Right kidney (tissue), 1 donor: ENCODE results near the gene SRPK2.
"Not testable (repeated sequence)": the region's sequence is repeated elsewhere in the genome, so short reads cannot be mapped to it uniquely, and the experiment has no call there.

Experiments
- DNase-seq: peaks from one replicate; pipeline ENCODE4 v3.0.0-alpha.2; 2016

SRPK2 gene

DNA sequence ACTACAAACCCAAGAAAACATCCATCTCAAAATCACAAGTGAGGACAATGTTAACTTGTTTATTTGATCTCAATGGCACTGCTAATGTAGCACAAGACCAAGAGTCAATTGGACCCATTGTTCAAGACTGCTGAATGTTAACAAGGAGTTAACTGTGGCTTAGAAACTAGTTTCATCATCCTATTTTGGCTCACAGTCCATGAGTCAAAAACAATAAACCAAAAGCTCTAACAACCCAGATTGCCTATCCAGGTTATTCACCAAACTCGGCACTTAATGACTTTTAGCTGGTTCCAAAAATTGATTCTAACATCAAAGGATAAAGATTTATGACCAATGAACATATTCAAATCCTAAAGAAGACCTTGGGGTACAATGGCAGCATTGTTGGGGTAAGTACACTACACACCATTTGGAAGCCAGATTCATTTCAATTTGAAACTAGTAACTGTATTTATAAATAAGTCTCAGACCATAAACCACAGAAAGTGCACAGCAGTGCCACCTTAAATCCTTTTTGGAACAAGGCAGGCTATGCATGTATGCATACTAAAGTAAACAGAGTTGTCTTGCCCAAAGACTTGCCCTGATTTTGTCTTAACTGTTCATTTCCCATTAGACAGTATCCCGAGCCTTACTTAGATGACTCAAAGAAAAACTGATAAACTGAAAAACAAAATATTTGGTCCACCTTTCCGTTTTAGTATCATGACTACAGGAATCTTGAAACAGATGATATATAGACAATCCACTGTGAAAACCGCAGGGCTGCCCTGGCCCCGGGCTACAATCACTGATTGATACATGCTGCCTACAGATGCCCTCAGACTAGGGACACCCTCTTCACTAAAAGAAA, 84.5 kb downstream of the SRPK2 start:
- no peak for DNase-seq

DNA sequence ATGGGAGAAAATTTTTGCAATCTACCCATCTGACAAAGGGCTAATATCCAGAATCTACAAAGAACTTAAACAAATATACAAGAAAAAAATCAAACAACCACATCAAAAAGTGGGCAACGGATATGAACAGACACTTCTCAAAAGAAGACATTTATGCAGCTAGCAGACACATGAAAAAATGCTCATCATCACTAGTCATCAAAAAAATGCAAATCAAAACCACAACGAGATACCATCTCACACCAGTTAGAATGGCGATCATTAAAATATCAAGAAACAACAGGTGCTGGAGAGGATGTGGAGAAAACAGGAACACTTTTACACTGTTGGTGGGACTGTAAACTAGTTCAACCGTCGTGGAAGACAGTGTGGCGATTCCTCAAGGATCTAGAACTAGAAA, 88.1 kb downstream of the SRPK2 start:
- DNase-seq, result not testable (repeated sequence)

DNA sequence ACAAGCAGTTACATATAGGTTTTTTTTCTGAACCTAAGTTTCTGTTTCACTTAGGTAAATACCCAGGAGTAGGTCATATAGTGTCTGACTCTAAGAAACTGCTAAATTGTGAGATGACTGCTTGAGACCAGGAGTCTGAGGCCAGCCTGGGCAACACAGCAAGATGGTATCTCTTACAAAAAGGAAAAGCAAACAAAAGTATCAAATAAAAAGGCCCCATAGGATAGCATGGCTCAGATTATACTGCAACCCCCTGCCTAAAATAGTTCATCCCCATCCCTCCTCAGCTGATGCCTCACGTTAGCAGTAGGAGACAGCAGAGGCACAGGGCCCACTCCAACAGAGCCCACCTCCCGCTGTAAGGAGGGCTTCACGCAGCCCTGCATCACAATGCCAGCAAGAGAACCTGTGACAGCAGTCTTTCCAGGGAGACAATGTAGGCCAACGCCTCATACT, 90.3 kb downstream of the SRPK2 start:
- DNase-seq, result no peak

DNA sequence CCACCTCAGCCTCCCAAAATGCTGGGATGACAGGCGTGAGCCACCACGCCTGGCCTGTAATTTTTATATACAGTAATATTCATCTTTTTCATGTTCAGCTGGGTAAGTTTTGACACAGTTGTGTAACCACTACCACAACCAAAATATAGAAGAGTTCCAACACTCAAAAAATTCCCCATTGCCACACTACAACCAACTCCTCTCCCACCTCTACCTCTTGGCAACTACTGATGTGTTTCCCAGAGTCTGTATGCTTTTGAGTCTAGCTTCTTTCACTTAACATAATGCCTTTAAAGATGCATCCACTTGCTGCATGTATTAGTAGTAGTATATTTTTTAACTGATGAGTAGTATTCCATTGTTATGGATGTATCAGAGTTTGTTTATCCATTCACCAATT, 90.7 kb downstream of the SRPK2 start:
- no peak for DNase-seq

DNA sequence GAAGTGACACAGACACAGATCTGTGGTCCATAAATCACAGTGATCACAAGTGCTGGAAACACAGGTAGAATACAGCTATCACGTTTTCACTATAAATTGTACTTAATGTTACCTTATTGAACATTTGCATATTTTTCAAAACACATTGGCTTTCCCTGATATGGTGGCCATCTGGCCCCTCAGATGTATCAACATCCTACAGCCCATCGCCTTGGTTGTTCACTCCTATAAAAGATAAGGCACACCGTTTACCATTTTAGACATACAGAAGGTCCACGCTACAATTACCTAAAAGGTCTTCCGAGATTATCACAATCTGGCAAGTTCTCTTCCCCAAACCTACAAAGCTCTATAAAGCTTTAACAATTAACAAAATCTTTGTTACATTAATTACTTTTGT, 91.4 kb downstream of the SRPK2 start:
- no peak for DNase-seq

DNA sequence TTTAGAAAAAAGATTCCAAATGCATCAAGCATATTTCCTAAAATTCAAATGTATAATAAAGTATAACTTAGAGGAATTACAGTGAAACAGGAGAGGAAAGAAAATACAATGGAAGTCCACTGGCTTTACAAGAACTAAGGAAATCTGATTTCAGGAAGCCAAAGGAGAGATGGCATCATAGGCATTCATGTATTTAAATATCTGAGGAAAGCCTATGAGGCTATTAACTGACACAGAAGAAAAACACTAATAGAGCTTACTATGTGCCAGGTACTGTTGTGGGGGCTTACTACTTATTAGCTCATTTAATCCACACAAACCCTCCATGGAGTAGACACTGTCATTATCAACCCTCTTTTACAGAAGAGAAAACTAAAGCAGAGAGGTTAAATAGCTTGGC, 92.2 kb downstream of the SRPK2 start:
- DNase-seq, result no peak

DNA sequence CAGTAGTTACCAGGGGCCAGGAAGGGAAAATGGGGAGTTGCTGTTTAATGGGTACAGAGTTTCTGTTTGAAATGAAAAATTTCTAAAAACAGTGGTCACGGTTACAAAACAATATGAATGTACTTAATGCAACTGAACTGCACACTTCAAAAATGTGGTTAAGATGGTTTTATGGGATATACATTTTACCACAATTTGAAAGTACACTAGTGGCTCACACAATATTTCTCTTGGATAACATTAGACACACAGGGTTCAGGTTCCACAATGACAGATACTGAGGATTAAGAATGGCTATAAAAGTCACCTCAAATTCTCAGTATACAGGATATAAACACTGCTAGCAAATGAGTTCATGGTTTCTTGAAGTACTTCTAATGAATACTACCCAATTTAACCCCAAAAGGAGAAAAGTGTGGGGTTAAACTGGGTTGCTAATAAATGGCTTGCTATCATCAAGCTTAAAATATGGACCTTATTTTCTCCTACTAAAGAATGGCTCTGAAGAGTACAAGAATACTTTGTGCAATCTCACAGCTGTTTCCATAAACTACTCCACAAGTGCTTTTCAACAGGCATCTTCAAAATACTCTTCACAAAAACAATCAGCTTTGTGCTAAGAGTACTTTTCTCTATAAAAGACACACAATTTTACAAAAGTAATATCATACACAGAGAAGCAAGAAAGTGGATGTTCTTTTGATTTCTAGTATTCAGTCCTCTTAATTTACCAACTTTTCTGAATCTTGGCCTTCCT, 92.9 kb downstream of the SRPK2 start:
- no peak for DNase-seq

DNA sequence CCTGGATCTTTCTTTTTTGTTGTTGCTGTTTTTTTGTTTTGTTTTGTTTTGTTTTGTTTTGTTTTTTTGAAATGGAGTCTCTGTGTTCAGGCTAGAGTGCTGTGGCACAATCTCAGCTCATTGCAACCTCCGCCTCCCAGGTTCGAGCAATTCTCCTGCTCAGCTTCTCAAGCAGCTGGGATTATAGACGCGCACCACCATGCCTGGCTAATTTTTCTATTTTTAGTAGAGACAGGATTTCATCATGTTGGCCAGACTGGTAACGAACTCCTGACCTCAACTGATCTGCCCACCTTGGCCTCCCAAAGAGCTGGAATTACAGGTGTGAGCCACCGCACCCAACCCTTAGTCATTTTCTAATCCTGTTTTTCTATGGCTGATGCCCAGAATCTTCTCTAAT, 94.2 kb downstream of the SRPK2 start:
- not testable (repeated sequence) for DNase-seq

DNA sequence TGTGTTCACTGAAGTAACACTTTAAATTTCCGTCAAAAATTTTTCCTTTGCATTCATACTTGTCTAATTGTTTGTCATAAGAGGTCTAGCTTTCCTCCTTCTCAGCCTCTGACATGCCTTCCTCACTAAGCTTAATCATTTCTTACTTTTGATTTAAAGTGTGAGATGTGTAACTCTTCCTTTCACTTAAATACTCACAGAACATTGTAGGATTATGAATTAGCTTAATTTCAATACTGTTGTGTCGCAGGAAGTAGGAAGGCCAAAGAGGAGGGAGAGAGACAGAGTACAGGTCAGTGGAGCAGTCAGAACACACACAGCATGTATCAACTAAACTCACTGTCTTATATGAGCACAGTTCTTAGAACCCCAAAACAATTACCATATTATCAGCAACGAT, 99.0 kb downstream of the SRPK2 start:
- DNase-seq, result no peak

DNA sequence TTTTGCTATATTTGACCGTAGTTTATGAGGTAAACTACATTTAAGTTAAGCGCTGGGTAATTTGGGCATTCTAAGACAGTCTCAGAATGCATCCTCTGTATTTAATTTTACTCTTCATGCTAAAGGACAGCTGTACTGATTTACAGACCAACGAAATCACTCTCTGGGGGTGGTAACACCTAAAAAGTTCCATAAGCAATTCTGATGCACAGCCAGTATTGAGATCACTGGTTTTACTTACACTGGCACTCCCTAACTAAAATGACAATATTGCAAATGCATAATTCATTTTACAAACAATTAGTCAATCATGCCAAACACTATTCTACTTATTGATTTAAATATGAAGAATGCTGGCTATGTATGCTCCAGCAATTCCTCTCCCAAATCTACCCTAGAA, 102.3 kb downstream of the SRPK2 start:
- DNase-seq, result no peak

DNA sequence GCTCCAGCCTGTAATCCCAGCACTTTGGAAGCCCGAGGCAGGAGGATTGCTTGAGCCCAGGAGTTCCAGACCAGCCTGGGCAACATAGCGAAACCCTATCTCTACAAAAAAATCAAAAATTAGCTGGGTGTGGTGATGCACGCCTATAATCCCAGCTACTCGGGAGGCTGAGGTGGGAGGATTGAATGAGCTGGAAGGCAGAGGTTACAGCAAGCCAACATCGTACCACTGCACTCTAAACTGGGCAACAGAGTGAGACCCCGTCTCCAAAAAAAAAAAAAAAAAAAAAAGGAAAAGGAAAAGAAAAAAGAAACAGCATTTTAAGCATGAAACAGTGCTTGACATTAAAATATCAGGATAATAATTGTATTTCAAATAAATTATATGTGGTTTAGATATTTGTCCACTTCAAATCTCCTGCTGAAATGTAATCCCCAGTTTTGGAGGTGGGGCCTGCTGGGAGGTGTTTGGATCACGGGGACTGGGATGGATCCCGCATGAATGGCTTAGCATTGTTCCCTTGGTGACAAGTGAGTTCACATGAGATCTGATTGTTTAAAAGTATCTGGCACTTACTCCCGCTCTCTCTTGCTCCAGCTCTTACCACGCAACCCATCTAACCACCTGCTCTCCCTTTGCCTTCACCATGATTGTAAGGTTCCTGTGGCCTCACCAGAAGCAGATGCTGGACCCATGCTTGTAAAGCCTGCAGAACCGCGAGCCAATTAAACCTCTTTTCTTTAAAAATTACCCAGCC, 103.4 kb downstream of the SRPK2 start:
- no peak for DNase-seq

DNA sequence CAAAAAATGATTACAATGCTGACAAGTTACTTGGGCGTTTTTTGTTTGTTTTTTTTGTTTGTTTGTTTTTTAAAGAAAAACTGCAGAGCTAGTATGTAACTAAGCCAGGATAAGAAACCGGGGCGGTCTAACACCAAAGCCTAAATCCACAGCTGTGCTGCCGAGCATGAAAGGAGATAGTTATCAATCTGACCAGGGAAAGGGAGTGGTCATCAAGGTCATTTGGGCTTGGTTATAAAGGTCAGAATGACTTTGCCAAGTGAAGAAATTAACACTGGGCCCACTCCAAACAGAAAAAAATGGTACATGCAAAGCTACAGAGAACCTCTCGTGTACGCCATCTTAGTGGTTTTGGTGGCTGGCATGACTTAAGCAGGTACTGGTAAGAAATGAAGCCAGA, 104.7 kb downstream of the SRPK2 start:
- DNase-seq, result no peak

DNA sequence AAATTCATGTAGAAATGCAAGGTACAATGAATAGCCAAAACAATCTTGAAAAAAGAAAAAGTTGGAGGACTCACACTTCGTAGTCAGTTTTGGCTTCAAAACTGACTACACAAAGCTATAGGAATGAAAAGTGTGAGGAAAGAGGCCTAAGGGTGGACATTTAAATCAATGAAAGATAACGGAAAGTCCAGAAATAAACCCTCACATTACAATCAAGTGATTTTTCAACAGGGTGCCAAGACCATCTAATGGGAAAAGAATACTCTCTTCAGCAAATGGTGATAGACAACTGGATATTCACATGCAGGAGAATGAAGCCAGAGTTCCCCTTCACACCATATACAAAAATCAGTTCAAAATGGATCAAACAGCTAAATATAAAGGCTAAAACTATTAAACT, 106.8 kb downstream of the SRPK2 start:
- DNase-seq, result no peak

DNA sequence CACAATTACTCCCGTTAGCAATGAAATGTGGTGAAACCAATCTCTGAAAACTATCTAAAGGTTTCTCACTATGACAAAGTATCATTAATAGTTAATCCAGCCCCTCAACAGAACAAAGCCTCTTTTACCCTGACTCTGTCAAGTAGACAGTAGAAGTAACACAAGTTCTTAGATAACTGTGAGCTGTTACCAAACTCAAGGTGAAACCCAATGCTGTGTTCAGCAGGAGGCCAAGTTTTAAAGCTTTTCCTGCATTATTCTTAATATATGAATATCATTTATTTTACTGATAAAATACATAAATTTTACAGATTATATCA, 109.1 kb downstream of the SRPK2 start:
- DNase-seq, result no peak

DNA sequence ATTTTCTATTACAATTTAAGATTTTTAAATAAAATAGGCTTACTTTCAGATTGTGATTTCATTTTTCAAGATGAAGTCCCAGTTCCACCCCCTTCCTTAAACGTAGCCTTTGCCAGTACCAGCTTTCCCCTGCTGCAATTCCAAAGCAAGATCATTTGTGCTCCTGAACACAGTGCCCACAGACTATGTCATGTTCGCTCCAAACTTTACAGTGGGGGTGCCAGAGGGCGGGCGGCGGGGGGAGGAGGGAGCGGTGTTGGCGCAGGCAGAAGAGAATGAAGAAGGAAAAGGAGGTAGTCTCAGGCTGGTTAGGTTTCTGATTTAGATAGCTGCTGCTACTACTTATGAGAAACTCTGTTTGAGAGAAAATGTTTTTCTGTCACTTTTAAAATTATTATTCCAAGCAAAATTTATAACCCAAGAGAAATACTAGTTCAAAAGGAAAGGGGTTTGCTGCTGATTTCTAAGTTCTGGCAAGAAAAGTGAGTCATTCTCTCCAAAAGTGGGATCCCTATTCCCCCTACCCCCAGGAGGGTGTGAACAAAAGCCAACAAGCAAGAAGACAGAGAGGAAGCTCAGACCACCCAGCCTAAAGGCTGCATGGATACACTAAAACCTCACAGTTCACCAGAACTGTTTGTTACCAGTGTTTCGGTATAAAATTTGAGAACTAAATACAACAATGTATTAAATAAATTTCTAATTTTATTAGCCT, 109.6 kb downstream of the SRPK2 start:
- no peak for DNase-seq

DNA sequence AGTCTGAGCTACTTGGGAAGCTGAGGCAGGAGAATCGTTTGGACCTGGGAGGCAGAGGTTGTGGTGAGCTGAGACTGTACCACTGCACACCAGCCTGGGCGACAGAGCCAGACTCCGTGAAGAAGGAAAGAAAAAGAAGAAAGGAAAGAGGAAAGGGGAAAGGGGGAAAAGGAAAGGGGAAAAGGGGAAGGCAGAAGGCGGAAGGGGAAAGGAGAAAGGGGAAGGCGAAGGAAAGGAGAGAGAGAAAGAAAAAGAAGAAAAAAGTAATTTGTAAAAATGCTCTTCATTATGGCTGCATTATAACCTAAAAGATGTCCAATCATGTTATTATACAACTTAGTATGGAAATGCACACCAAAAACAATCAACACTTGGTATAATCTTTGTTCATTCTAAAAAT, 110.2 kb downstream of the SRPK2 start:
- no peak for DNase-seq

DNA sequence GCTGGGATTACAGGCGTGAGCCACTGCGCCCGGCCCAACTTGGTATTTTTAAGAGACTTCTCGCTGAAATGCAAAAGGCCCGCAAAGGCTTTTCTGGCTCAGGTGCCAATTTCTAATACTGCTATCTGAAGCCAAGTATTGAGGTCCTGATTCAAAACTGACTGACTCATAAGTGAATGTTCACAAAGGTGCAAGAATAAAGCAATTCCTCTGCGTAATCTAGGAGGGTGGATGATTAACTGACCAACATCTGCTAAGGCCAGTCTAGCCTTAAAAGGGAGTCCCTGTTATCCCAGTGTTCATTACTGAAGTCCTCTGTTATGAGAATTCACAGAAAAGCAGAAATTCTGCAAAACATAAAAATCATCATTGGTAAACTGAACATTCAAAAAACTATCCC, 111.4 kb downstream of the SRPK2 start:
- no peak for DNase-seq

DNA sequence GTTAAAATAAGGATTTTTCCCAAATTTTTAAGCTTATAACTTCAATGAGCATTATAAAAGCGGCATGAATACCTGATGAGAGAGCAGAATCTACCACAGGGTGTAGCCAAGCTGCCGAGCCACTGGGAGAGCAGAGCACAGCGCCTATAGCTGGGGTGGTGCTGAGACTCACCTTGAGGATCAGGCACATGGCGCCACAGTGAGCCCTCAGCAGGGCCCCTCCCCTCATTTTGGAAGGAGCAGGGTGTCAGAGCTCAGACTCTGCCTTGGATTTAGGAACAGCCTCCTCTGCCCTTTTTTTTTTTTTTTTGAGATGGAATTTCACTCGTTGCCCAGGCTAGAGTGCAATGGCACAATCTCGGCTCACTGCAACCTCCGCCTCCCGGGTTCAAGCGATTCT, 118.6 kb downstream of the SRPK2 start:
- no peak for DNase-seq

DNA sequence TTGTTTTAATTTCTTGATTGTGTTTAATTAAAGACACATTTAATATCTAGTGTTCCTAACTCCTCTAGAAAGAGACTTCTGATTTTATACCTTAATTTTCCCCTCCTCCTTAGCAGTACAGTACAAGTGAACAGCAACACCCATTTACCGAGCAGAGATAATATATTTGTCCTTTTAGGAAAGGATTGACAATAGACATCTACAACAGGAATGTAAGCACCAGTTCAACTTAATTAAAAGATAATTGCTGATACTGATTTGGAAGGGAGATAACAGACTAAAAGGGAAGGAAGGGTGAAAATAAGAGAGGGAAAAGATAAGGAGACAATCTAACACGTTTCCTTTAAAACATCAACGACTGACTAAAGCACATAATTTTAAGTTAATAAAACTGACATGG, 119.3 kb downstream of the SRPK2 start:
- no peak for DNase-seq

DNA sequence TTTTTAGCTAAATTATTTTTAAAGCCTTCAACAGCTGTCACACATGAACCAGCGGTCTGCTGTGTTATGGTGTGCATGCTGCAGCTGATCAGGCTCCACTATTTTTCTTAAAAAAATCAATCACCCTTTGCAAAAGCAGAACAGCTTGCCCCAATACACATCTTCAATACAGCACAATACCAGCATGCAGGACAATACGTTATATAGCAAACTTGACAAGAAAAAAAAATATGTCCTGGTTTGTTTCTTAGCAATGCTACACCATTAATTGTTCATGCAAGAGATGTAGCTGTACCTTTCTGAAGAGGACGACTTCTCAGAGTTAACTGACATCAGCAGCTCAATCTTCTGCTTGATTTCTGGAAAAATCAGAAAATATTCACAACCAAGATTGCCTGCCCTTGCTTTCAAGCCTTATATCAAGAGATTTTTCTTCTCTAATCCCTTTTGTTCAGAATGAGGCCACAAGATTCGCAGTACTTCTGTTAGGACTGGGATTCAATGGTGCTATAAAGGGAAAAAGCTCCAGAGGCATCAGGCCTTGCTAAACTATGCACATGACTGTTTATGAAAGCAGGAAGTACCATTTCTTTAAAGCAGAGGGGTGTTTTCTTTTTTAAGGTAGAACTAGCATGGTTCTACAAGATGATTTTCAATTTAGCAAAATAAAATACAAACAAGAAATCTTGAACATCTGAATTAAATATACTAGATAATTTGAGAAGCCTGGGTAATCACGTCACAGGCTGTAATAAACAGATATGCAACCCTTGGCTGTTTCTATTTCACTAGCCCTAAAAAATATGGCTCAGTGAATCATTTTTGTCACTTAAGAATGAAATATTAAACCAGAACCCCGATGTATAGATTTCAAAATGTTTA, 120.0 kb downstream of the SRPK2 start:
- DNase-seq, result peak; percentile 61

DNA sequence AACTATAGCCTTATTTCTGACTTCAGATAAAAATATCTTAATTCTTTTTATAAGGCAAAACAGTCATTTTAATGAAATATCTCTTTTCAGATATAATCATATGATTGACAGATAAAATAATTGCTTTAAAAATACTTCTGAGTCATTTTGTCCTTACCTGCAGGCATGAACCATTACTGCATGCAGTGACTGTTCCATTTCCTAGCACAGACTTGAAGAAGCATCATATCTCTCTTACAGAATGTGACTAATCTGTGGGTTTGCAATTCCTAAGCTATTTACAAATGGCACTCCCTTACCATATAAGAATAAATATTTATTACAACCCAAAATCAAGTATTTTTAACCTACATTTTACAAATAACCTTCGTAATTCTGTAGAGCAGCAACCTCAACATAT, 120.7 kb downstream of the SRPK2 start:
- DNase-seq, result no peak

DNA sequence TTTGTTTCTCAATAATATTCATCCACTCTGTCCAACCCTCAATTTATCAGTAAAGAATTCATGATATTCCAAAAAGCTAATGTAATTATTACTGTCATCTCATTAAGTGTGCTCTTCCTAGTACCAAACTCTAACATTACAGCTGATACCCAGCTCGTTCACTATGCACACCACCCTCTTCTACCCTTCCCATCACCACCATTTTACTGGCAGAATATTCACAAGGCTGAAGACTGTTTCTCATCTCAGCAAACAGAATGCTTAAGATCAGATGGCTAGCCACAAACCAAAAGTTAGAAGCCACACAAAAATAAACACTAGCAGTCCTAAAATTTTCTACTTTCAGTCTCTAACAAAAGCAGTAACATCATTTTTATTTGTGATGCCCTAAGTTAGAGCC, 121.5 kb downstream of the SRPK2 start:
- no peak for DNase-seq
